Colonic mucosa (tissue), 4 donors: ENCODE measurements around the gene RNF222. TPM values are rescaled to one million over a fixed set of nuclear protein-coding genes. Genes with fewer than 3 reads are reported as not detected.
"Not testable (repeated sequence)": the region's sequence is repeated elsewhere in the genome, so short reads cannot be mapped to it uniquely, and the experiment has no call there.

ENCODE experiments used
- DNase-seq: peaks from one replicate; pipeline ENCODE4 v3.0.0-alpha.2; 2020
- H3K27ac ChIP-seq: fragments of 200-600 bp; one replicate; pipeline ENCODE4 v1.8.0; 2021
- H3K27me3 ChIP-seq: fragments of 200-600 bp; one replicate; pipeline ENCODE4 v1.8.0; 2021
- H3K36me3 ChIP-seq: fragments of 200-600 bp; one replicate; pipeline ENCODE4 v1.8.0; 2021
- H3K4me1 ChIP-seq: fragments of 200-600 bp; one replicate; pipeline ENCODE4 v1.8.0; 2021; ENCODE audit warnings: mild to moderate bottlenecking
- H3K4me3 ChIP-seq: fragments of 200-600 bp; one replicate; pipeline ENCODE4 v1.8.0; 2021
- H3K9ac ChIP-seq, 2 donors: one replicate each; pipeline ENCODE4 v1.7.0; 2013; ENCODE audit warnings: control low read depth in 2 of 2, low read depth in 2 of 2, low read length in 2 of 2
- H3K9me3 ChIP-seq: fragments of 200-600 bp; one replicate; pipeline ENCODE4 v1.8.0; 2021
- intact Hi-C: fragments of 100-400 bp; cut with DNase I; formaldehyde crosslinking; loops from one replicate; pipeline ENCODE4 v1.14.1; 2022
- total RNA-seq, 2 donors: library from RNA; stranded (reverse); fragmentation: NEBNext Ultra II Directional in 1 of 2; extraction: Animal tissue kit (Norgen Biotek cat#: 25700) in 1 of 2; gene quantifications; one replicate each; pipeline ENCODE4 v1.2.1, GENCODE V29; 2021
- TF ChIP-seq, protein P1 (sequence below): fragments of 200-600 bp; IDR thresholded peaks from one replicate; pipeline ENCODE4 v1.8.0; 2022; ENCODE audit warnings: antibody characterized with exemption, mild to moderate bottlenecking
- donor health status: healthy.
- donor health status: DM: no; HTN: no; CAD: no.
- donor health status: DM: no; HTN: no; CAD: no.

Gene RNF222
- total RNA-seq, 2 donors from 2014 or later: not detected

DNA sequence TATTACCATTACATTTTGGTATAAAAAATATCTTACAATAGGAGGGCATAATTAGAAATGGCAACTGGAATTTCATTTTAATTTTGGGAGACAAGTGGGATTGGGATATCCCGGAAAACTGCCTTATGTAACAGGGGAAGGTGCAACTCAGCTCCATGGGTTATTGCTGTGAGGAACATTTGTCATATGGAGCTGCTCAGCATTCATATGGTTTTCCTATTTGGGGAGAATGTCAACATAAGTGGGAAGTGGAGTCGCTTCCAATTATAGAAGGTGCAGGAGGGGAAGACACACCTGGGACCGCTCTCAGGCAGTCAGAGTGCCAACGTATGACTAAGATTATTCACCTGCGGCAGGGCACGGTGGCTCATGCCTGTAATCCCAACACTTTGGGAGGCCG is 47.3 kb downstream of the RNF222 start:
- H3K4me3 ChIP-seq: no peak overlapping the region
- no peak overlapping the region for H3K9ac ChIP-seq
- no peak for DNase-seq
- H3K27me3 ChIP-seq: no peaks in the 10 kb centered on the region
- H3K27ac ChIP-seq: no peak overlapping the region
- H3K4me1 ChIP-seq: no peaks in the 10 kb centered on the region
- TF ChIP-seq, protein P1, sequence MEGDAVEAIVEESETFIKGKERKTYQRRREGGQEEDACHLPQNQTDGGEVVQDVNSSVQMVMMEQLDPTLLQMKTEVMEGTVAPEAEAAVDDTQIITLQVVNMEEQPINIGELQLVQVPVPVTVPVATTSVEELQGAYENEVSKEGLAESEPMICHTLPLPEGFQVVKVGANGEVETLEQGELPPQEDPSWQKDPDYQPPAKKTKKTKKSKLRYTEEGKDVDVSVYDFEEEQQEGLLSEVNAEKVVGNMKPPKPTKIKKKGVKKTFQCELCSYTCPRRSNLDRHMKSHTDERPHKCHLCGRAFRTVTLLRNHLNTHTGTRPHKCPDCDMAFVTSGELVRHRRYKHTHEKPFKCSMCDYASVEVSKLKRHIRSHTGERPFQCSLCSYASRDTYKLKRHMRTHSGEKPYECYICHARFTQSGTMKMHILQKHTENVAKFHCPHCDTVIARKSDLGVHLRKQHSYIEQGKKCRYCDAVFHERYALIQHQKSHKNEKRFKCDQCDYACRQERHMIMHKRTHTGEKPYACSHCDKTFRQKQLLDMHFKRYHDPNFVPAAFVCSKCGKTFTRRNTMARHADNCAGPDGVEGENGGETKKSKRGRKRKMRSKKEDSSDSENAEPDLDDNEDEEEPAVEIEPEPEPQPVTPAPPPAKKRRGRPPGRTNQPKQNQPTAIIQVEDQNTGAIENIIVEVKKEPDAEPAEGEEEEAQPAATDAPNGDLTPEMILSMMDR: no peak
- intact Hi-C loops: no loop called here
- H3K9me3 ChIP-seq: no peaks in the 10 kb centered on the region
- no peaks in the 10 kb centered on the region for H3K36me3 ChIP-seq

DNA sequence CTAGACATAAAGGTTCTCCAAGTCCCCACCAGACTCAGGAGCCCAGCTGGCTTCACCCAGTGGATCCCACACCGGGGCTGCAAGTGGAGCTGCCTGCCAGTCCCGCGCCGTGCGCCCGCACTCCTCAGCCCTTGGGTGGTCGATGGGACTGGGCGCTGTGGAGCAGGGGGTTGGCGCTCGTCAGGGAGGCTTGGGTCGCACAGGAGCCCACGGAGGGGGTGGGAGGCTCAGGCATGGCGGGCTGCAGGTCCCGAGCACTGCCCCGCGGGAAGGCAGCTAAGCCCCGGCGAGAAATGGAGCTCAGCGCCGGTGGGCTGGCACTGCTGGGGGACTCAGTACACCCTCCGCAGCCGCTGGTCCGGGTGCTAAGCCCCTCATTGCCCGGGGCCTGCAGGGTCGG is 50.6 kb downstream of the RNF222 start:
- H3K4me3 ChIP-seq, H3K36me3 ChIP-seq, intact Hi-C loops, DNase-seq, H3K27ac ChIP-seq, H3K4me1 ChIP-seq, H3K27me3 ChIP-seq, H3K9me3 ChIP-seq, H3K9ac ChIP-seq: not testable (repeated sequence)

DNA sequence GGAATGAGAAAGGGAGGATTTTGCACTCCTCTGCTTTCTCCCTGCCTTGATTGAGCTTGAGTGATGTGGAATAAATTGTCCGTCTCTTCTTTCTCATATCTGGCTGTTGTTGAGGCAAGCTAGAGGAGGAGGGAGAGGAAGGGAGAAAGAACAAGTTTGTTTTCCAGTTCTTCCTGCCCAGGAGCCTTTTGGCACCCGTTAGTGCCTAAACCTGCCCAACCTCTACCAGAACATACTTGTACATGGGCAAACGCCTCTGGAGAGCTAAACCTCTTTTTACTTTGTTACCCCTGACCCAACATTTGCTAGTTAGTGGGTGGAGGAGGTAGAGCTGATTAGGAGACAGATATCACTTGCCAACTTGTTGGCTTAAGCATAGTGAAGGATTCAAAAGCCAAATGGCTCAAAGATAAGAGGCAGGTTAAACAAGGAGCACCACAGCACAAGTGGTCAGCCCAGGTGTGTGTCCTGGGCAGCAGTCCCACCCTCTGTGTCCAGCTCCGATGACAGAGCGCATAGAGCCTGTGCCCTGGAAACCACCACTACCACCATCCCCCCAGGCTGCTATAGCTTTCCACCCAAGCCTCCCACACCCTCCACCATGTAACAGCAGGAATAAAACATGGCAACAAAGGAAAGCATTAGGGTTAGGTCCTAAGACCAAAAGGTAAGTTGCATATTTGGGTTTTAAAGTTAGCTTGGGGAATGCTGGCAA is 51.5 kb downstream of the RNF222 start:
- Histone ChIP-seq H3K27me3 (no peaks in the 10 kb centered on the region), H3K4me3 (no peak overlapping the region), H3K36me3 (no peaks in the 10 kb centered on the region), H3K9ac (no peak overlapping the region), H3K4me1 (no peaks in the 10 kb centered on the region), H3K27ac (no peak overlapping the region), H3K9me3 (no peaks in the 10 kb centered on the region)
- DNase-seq: no peak
- intact Hi-C loops: no loop called here
- TF ChIP-seq, protein P1: no peak

DNA sequence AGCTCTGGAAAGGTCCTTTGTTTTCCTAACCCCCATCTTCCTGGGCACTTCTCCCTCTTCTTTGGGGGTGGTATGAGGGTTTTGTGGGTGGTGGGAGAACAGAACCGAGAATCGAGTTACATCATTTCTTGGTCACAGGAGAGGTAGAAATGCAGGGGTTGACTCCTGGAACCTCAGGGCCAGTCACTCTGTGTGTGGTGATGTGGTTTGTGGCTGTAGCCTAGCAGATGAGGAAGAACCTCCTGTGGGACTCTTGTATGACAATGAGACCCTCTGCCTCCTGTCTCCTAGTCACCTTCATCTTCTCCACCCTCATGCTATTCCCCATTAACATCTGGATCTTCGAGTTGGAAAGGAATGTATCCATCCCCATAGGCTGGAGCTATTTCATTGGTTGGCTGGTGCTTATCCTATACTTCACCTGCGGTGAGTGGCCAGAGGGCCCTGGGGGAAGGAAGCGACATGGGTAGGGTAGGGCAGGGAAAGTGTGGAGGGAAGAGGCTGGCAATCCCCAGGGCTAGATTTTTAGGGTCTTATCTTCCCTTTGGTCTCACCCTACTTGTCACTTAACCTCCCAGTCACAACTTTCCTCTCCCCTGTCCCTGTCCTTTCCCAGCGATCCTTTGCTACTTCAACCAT is 52.5 kb downstream of the RNF222 start:
- DNase-seq: no peak
- H3K9ac ChIP-seq: no peak overlapping the region
- no peaks in the 10 kb centered on the region for H3K4me1 ChIP-seq
- no peak overlapping the region for H3K27ac ChIP-seq
- no peaks in the 10 kb centered on the region for H3K36me3 ChIP-seq
- H3K9me3 ChIP-seq: no peaks in the 10 kb centered on the region
- H3K4me3 ChIP-seq: no peak overlapping the region
- no peaks in the 10 kb centered on the region for H3K27me3 ChIP-seq
- TF ChIP-seq, protein P1: no peak
- intact Hi-C loops: no loop called here

DNA sequence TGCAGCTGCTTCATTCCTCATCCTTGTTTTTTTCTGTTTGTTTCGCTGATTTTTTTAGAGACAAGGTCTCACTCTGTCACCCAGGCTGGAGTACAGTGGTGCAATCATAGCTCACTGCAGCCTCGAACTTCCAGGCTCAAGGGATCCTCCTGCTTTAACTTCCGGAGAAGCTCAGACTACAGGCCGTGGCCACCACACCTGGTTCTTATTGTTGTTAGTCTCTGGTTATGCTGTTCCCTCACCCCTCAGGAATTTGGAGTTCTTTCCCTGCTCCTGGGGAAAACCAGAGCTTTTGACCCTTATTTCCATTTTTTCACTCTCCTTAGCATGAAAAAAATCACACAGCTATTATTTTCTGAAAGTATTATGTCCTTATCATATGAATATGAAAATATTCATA is 56.2 kb downstream of the RNF222 start:
- no peak overlapping the region for H3K4me3 ChIP-seq
- TF ChIP-seq, protein P1: no peak
- no peak for DNase-seq
- H3K27ac ChIP-seq: no peak overlapping the region
- intact Hi-C loops: no loop called here
- no peak overlapping the region for H3K9ac ChIP-seq
- H3K27me3 ChIP-seq: no peaks in the 10 kb centered on the region
- H3K4me1 ChIP-seq: no peaks in the 10 kb centered on the region
- H3K36me3 ChIP-seq: no peaks in the 10 kb centered on the region
- H3K9me3 ChIP-seq: no peaks in the 10 kb centered on the region

Other genes starting within 250 kb of the RNF222 start
- 10 to 100 TPM; 19.7 to 43.6 TPM for gene PER1, start 245.4 kb downstream of the RNF222 start, total RNA-seq
- gene VAMP2, start 234.9 kb downstream of the RNF222 start, total RNA-seq: 10 to 100 TPM; 34.0 to 38.8 TPM
- gene TMEM107, start 221.4 kb downstream of the RNF222 start, total RNA-seq: 10 to 100 TPM; 13.2 to 17.0 TPM
- gene BORCS6, start 207.6 kb downstream of the RNF222 start, total RNA-seq: 10 to 100 TPM; 11.7 to 12.4 TPM
- gene AURKB, start 187.3 kb downstream of the RNF222 start, total RNA-seq: 10 to 100 TPM; 18.6 to 86.4 TPM
- 10 to 100 TPM; 30.5 to 42.3 TPM for gene CTC1, start 149.8 kb downstream of the RNF222 start, total RNA-seq
- gene PFAS, start 148.5 kb downstream of the RNF222 start, total RNA-seq: 10 to 100 TPM; 13.6 to 61.7 TPM
- 10 to 100 TPM; 16.8 to 26.5 TPM for gene RANGRF, start 109.2 kb downstream of the RNF222 start, total RNA-seq
- gene SLC25A35, start 102.4 kb downstream of the RNF222 start, total RNA-seq: 10 to 100 TPM in 1 of 2 donors, 1 to 10 TPM in 1; 4.0 to 11.6 TPM
- gene ARHGEF15, start 87.6 kb downstream of the RNF222 start, total RNA-seq: 1 to 10 TPM; 1.4 to 2.7 TPM
- not detected for gene ODF4, start 58.0 kb downstream of the RNF222 start, total RNA-seq
- gene RPL26, start 14.6 kb downstream of the RNF222 start, total RNA-seq: 1,000 to 10,000 TPM; 1,223 to 1,367 TPM
- gene NDEL1, start 38.1 kb upstream of the RNF222 start, total RNA-seq: 10 to 100 TPM; 47.1 TPM
- 10 to 100 TPM; 12.4 to 17.0 TPM for gene MYH10, start 232.9 kb upstream of the RNF222 start, total RNA-seq